Measurements from ENCODE around the gene TFR2. TPM values are rescaled to one million over a fixed set of nuclear protein-coding genes. Genes with fewer than 3 reads are reported as not detected.
A peak's percentile ranks its signal among the peaks of the same experiment; 100 is the strongest.

Gene TFR2
- total and polyA plus RNA-seq, 9 of the 15 experiments (the other 6 are each of a cell fraction or from before 2014, with no cell fraction given) = 3.8 to 123 (median 51.1) TPM

DNA sequence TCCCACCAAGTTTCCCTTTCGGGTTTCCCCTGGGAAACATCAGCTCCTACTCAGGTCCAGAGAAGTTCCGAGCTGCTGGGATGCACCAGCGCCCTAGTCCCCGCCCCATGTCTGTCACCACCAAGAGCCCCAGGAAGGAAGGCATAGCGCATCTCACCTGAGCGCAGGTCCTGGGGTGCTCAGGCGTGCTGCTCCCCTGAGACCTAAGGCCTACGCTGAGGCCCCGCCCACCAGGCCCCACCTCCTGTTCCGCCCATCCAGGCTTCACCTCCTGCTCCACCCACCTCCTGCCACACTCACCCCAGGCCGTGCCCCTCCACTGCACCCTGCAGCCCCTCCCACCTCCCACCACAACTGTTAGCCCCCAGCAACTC is 1.2 kb upstream of the TFR2 start (continued):
- TF ChIP-seq, protein P1, sequence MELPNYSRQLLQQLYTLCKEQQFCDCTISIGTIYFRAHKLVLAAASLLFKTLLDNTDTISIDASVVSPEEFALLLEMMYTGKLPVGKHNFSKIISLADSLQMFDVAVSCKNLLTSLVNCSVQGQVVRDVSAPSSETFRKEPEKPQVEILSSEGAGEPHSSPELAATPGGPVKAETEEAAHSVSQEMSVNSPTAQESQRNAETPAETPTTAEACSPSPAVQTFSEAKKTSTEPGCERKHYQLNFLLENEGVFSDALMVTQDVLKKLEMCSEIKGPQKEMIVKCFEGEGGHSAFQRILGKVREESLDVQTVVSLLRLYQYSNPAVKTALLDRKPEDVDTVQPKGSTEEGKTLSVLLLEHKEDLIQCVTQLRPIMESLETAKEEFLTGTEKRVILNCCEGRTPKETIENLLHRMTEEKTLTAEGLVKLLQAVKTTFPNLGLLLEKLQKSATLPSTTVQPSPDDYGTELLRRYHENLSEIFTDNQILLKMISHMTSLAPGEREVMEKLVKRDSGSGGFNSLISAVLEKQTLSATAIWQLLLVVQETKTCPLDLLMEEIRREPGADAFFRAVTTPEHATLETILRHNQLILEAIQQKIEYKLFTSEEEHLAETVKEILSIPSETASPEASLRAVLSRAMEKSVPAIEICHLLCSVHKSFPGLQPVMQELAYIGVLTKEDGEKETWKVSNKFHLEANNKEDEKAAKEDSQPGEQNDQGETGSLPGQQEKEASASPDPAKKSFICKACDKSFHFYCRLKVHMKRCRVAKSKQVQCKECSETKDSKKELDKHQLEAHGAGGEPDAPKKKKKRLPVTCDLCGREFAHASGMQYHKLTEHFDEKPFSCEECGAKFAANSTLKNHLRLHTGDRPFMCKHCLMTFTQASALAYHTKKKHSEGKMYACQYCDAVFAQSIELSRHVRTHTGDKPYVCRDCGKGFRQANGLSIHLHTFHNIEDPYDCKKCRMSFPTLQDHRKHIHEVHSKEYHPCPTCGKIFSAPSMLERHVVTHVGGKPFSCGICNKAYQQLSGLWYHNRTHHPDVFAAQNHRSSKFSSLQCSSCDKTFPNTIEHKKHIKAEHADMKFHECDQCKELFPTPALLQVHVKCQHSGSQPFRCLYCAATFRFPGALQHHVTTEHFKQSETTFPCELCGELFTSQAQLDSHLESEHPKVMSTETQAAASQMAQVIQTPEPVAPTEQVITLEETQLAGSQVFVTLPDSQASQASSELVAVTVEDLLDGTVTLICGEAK (IDR thresholded peaks at IDR 0.05) = no peak
- TF ChIP-seq, protein P1 (CRISPR knock-in tag; IDR thresholded peaks at IDR 0.05) = no peak
- TF ChIP-seq, protein P2, sequence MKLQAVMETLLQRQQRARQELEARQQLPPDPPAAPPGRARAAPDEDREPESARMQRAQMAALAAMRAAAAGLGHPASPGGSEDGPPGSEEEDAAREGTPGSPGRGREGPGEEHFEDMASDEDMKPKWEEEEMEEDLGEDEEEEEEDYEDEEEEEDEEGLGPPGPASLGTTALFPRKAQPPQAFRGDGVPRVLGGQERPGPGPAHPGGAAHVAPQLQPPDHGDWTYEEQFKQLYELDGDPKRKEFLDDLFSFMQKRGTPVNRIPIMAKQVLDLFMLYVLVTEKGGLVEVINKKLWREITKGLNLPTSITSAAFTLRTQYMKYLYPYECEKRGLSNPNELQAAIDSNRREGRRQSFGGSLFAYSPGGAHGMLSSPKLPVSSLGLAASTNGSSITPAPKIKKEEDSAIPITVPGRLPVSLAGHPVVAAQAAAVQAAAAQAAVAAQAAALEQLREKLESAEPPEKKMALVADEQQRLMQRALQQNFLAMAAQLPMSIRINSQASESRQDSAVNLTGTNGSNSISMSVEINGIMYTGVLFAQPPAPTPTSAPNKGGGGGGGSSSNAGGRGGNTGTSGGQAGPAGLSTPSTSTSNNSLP (IDR thresholded peaks at IDR 0.05; ENCODE audit: borderline replicate concordance, low read depth, low read length) = no peak
- 0 out of 4 replicates have a peak, but pooled peaks of 1 of the 2 experiments have one; percentile 12 for TF ChIP-seq RCOR1 (IDR thresholded peaks at IDR 0.05; ENCODE audit: borderline replicate concordance in 1 of 2, low read depth in 2 of 2, low read length in 2 of 2)
- TF ChIP-seq GTF2F1 (IDR thresholded peaks at IDR 0.05; ENCODE audit: low read depth, low read length) = no peak
- TF ChIP-seq, protein P3, sequence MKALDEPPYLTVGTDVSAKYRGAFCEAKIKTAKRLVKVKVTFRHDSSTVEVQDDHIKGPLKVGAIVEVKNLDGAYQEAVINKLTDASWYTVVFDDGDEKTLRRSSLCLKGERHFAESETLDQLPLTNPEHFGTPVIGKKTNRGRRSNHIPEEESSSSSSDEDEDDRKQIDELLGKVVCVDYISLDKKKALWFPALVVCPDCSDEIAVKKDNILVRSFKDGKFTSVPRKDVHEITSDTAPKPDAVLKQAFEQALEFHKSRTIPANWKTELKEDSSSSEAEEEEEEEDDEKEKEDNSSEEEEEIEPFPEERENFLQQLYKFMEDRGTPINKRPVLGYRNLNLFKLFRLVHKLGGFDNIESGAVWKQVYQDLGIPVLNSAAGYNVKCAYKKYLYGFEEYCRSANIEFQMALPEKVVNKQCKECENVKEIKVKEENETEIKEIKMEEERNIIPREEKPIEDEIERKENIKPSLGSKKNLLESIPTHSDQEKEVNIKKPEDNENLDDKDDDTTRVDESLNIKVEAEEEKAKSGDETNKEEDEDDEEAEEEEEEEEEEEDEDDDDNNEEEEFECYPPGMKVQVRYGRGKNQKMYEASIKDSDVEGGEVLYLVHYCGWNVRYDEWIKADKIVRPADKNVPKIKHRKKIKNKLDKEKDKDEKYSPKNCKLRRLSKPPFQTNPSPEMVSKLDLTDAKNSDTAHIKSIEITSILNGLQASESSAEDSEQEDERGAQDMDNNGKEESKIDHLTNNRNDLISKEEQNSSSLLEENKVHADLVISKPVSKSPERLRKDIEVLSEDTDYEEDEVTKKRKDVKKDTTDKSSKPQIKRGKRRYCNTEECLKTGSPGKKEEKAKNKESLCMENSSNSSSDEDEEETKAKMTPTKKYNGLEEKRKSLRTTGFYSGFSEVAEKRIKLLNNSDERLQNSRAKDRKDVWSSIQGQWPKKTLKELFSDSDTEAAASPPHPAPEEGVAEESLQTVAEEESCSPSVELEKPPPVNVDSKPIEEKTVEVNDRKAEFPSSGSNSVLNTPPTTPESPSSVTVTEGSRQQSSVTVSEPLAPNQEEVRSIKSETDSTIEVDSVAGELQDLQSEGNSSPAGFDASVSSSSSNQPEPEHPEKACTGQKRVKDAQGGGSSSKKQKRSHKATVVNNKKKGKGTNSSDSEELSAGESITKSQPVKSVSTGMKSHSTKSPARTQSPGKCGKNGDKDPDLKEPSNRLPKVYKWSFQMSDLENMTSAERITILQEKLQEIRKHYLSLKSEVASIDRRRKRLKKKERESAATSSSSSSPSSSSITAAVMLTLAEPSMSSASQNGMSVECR (CRISPR knock-in tag; IDR thresholded peaks at IDR 0.05) = no peak
- TF ChIP-seq, protein P4, sequence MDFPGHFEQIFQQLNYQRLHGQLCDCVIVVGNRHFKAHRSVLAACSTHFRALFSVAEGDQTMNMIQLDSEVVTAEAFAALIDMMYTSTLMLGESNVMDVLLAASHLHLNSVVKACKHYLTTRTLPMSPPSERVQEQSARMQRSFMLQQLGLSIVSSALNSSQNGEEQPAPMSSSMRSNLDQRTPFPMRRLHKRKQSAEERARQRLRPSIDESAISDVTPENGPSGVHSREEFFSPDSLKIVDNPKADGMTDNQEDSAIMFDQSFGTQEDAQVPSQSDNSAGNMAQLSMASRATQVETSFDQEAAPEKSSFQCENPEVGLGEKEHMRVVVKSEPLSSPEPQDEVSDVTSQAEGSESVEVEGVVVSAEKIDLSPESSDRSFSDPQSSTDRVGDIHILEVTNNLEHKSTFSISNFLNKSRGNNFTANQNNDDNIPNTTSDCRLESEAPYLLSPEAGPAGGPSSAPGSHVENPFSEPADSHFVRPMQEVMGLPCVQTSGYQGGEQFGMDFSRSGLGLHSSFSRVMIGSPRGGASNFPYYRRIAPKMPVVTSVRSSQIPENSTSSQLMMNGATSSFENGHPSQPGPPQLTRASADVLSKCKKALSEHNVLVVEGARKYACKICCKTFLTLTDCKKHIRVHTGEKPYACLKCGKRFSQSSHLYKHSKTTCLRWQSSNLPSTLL (IDR thresholded peaks at IDR 0.05) = no peak

All from K562 (cell line).